Activated T-helper 1 cell treated with Interleukin-2 at 50 U/mL for 16 hours (primary cell): ENCODE data around the gene SVIL.
"Not testable (repeated sequence)": the region's sequence is repeated elsewhere in the genome, so short reads cannot be mapped to it uniquely, and the experiment has no call there.

ENCODE experiments used
- DNase-seq: peaks from one replicate; pipeline ENCODE4 v3.0.0-alpha.2; 2020; ENCODE audit warnings: low read depth

The SVIL gene

GRCh38 chr10:29515104-29515503 lies 119.7 kb downstream of the SVIL start:
- DNase-seq, result not testable (repeated sequence)

GRCh38 chr10:29514306-29514705 lies 120.5 kb downstream of the SVIL start:
- DNase-seq, result no peak

DNA sequence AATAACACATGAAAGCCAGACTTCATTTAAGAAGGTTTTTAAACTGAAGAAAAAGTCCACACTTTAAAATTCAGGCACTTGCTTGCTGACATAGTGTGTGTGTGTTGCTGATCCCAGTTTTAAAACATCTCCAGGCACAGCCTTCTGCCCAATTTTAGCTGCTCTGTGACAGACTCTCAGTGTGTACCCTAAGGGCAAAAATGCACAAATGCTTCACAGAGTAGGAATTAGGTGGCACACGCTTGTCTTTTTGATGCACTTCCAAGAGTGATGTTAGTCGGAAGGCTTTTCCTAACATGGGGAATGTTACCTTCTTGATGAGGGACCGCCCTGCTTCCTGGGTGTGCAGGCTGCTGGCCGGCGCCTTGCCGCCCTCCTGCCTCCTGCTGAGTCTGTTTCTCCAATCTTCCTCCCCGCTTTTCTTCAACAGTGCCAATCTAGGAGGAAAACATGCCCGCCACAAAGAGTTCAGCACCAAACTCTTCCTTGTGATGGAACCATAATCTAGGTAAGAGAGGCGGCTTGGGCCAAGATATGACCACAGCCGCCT lies 122.3 kb downstream of the SVIL start:
- DNase-seq, result no peak

DNA sequence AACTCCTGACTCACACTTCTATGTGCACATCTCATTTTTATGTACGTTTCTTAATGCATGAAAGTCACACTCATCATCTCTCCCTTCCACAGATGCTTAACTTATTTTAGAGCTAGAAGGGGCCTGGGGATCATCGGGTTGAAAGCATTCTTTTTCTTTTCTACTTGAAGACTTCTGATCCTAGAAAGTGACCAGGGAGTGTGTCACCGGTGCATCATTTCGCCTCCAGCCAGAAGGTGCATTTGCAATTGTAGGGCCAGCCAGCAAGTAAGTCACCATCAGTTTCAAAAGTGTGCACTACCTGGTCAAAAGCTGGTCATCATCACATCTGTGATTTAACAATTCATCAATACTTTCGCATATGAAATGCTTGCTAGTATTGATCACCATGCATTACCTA lies 123.0 kb downstream of the SVIL start:
- not testable (repeated sequence) for DNase-seq

DNA sequence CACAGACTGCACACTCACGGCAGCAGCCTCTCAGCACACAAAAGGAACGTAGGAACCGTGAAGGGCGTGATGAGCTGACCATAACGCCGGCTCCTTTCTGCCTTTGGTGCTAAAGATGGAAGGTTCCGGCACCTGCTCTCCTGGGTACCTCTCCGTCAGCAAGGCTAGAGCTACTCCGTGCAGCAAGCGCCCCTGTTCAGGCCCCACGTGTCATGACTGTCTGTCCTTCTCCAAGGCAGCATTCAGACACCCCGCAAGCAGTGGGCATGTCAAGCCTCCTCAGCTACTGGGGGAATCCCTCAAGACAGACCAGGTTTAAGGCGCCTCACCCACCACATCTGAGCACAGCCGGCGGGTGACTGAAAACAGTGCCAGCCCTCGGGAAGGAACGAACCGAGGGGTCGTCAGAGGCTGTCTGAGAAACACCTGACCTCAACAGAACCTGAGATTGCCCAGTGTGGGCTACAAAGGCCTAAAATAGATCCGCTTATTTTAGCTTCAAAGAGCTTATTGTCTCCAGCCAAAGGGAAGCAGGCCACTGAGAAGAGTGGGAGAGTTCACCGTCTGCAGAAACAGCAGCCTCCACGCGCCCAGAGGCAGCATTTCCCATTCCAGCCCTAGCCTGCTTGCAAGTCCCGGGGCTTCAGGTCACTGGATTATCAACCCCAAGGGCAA lies 124.2 kb downstream of the SVIL start:
- not testable (repeated sequence) for DNase-seq

DNA sequence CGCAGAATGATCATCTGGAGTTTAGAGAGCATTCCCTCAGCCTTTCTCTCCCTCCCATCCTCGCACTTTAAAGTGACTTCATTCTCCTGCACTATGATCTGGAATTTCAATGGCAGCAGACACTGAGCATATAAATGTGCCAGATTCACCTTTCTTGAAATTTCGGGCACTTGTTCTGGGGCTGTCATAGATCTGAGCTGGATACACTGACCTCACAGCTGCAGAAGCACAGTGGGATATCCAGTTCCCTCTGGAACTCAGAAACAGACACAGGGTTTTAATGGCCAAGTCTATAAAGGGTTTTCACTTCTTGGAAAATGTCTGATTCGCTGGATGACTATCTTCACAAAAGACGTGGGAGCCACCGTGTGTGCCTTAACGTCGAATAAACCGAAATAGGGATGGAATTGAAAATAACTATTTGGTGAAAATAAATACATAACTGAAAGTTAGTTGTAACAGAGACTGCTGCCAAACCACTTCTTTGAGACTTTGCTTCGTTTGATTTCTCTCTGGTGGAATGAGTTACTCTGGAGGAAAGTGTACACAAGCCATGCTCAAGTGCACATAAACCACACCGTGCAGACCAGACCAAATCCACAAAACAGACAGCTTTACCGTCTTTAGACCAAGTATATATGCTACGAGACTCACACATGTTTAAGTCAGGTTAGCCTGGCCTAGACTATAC lies 126.1 kb downstream of the SVIL start:
- no peak for DNase-seq

GRCh38 chr10:29507750-29508149 lies 127.0 kb downstream of the SVIL start:
- DNase-seq, result not testable (repeated sequence)

GRCh38 chr10:29506324-29506921 lies 128.3 kb downstream of the SVIL start:
- DNase-seq, result not testable (repeated sequence)

DNA sequence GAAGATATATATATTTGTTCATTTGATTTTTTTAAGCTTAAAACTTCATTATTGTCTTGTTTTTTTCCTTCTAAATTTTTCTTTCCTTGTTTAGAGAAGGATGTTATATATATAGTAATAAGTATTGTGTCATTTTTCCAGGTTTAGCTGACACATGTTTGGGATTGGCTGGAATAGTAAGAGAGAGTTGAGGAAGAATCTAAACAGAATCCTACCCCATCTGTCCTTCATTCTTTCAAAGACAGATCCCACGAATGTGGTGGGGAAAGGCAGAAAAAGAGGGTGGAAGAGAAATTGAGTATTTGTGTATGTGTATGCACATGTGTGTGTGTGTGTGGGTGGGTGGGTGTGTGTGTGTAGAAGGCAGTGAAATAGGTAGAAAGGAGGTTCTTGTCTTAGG lies 132.4 kb downstream of the SVIL start:
- no peak for DNase-seq

DNA sequence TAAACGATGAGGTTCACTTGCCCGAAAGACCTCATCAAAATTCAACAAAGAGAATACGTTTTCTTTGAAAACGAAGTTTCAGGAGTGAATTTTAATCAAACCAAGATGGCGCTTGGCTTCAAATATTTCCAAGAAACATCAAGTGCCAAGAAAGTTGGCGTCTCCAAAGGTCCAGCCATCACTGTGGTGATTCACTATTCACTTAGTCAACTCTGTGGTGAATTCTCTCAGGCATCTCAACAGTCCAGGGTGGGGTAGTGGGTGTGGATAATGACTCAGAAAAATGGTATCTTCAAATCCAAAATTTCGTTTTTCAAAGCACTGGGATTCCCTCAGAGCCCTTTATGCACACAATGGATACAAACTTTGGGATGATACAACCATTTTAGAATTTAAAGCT lies 133.1 kb downstream of the SVIL start:
- DNase-seq, result no peak

GRCh38 chr10:29499993-29500537 lies 134.7 kb downstream of the SVIL start:
- no peak for DNase-seq

GRCh38 chr10:29496341-29497162 lies 138.2 kb downstream of the SVIL start:
- peak; percentile 37 for DNase-seq

DNA sequence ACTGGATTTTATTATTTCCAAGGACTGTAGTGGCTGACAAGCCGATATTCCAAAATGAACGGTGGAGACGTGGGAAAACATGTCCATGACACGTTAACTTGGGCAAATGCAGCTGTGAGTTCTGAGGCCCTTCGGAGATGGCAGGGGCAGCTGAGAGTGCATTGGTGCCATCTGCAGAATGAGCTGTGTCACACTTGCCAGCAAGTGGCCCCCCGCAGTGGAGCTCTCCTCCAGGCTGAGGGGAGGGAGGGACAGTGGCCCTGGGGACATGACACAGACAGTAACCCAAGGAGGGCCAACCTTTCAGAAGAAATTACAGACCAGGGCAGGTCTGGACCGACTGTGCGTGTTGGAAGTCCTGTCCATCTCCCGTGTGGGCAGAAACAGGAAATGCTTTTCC lies 139.4 kb downstream of the SVIL start:
- DNase-seq, result no peak

- no peak for DNase-seq
Measured at GRCh38 chr10:29493697-29494096, 141.1 kb downstream of the SVIL start.

DNA sequence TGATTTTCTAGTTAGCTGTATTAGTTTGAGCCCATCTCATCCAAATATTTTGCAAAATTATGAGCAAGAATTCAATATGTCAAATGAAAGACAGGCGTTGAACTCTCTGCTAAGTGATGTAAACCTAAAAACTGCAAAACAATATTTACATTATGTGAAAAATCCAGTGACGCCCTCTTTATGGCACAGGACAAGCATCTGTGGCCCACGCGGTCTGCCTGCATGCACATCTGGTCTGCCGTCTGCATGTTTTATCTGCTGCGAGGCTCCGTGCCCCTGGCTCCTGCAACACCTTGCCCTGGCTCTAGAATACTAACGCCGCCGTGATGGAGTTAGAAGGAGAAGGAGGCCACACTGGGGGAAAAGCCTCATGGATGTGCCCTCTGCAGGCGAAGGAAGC lies 142.0 kb downstream of the SVIL start:
- DNase-seq, result no peak

GRCh38 chr10:29491918-29492317 lies 142.9 kb downstream of the SVIL start:
- no peak for DNase-seq

GRCh38 chr10:29490781-29491280 lies 143.9 kb downstream of the SVIL start:
- DNase-seq, result not testable (repeated sequence)

DNA sequence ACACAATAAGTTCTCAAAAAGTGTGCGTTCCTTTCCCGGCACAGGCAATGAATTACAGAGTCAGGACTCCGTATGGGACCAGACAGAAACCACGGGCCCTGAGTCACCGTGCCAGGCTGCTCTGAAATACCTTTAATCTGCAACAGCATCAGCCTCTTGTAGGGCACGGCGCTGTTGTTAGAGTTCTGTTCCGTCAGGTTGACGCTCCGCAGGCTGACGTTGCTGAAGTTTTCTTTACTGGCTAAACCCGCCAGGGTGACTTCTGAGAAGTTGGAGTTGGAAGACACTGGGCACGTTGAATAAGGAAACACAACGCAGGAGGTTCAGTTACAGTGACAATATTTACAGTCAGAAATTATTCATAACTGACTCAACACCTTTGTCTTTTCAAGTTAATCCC lies 146.3 kb downstream of the SVIL start:
- DNase-seq, result not testable (repeated sequence)

DNA sequence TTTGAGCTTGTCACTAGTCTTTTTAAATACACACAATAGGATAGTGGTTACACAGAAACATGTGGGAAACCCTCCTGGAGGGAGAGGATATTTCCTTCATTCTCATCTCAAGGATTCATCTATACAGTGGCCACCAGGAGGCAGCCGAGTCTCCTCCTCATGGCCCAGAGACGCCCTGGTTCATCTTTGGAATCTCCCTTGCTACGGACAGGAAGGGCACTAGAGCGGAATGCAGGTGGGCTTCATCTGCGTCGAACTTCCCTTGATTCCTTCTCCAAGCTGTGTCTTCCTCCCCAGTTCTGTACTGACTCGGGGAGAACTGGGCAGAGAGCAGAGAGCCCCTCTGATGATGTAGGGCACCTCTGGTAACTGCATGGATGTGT lies 146.9 kb downstream of the SVIL start:
- not testable (repeated sequence) for DNase-seq

- not testable (repeated sequence) for DNase-seq
Measured at GRCh38 chr10:29487032-29487883, 147.5 kb downstream of the SVIL start.

GRCh38 chr10:29486433-29486832 lies 148.3 kb downstream of the SVIL start:
- no peak for DNase-seq
